Memory B cell (primary cell): ENCODE data around the gene AP5B1.

ENCODE experiments used
- ATAC-seq: fragments of 150-1000 bp; cut with Tn5 transposase; 2 replicates; pipeline ENCODE4 v1.10.0; 2021; ENCODE audit warnings: low read depth, mild to moderate bottlenecking, moderate library complexity
- DNase-seq, 2 donors: peaks; one replicate each; pipeline ENCODE4 v3.0.0; 2022; ENCODE audit warnings: low spot score in 2 of 2
- H3K27ac Mint-ChIP-seq: one replicate; pipeline ENCODE4 v1.8.0; 2022; ENCODE audit warnings: mild to moderate bottlenecking, moderate library complexity, mixed read lengths
- H3K27me3 Mint-ChIP-seq: one replicate; pipeline ENCODE4 v1.8.0; 2022; ENCODE audit warnings: mixed read lengths
- H3K36me3 Mint-ChIP-seq: one replicate; pipeline ENCODE4 v1.8.0; 2022; ENCODE audit warnings: mild to moderate bottlenecking, mixed read lengths
- H3K4me1 Mint-ChIP-seq: one replicate; pipeline ENCODE4 v1.8.0; 2022; ENCODE audit warnings: mixed read lengths
- H3K4me3 Mint-ChIP-seq: one replicate; pipeline ENCODE4 v1.8.0; 2022; ENCODE audit warnings: mild to moderate bottlenecking, moderate library complexity, mixed read lengths
- H3K9me3 Mint-ChIP-seq: one replicate; pipeline ENCODE4 v1.8.0; 2022; ENCODE audit warnings: mixed read lengths

The AP5B1 gene

DNA sequence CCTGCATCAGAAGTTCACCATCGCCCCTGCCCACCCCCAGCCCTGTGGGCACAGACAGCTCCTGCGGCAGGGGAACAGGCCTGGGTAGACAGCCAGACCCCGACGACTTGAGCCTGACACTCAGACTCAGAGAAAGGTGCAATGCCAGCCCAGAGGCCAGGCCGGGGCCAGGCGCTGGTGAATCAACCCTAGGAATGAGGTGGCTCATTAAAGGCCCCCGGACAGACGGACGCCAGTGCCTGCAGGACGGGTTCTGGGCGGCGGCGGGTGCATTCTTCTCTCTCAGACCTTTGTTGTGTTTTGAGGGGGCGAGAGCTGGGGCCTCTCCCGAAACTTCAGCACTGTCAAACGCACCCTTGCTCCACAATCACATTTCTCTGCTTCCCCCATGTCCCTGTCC is 11.7 kb upstream of the AP5B1 start:
- peak overlapping the region; percentile 59 for H3K4me3 Mint-ChIP-seq
- H3K27ac Mint-ChIP-seq = peak overlapping the region; percentile 63
- peaks cover 9% of the 10 kb centered on the region for H3K27me3 Mint-ChIP-seq
- peaks cover 10% of the 10 kb centered on the region for H3K4me1 Mint-ChIP-seq
- DNase-seq (no peak), ATAC-seq (no peak)
- H3K36me3 Mint-ChIP-seq = no peaks in the 10 kb centered on the region
- no peaks in the 10 kb centered on the region for H3K9me3 Mint-ChIP-seq

DNA sequence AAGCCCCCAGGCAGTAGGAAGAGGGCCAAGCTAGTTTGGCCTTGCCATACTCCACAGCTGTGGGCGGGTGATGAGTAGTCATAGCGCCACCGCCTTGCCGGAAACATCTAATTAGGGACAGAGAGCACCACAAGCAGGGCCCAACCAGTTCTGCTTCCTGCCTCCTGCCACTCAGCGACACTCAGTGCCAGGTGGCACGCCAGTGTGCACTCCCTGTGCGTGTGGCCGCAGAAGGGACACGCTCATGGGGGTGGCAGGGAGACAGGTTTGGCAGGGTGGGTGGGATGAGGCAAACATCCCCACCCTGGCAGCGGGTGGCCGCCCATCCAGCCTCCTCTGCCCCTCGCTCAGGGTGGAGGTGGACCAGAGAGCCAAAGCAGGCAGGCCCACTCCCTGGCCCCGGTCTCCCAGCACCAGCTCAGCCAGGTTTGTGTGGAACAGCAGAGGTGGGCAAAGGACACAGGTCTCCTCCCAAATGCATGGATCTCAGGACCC is 11.0 kb upstream of the AP5B1 start:
- Mint-ChIP-seq H3K27ac (peak overlapping the region; percentile 63), H3K27me3 (peaks cover 10% of the 10 kb centered on the region)
- peak in 1 of 2 donors; percentile 48 for DNase-seq

DNA sequence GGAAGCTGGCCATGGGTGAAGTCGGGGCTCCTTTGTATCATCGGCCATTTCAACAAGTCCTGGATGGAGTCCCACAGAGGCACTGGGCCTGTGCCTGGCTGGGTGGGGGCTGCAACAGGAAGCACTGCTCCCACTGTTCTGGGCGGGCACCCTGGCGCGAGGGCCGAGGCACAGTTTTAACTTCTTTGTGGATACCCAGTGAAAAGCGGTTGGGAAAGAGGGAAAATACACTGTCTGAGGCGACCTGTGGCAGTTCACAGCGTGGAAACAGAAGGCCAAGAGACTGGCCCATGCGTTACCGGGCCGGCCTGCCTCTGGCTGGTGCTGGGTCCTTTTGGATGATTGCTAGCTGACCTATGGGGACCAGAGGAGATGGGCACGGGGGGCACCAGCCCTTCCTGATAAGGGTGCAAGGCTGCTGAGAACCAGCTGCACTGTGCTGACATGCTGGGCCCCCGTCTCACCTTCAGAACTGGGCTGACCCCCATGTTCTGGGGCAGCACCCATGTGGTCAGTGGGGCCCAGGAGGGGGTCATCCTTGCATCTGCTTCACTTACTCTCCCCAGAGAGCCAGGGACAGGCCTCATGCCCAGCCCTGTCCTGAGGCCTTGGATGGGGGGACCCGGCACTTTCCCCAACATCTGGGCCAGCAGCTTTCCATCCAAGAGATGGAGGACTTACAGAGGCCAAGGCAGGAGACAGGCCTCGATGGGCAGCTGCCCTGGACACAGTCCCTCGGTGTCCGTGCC is 10.3 kb upstream of the AP5B1 start:
- no peak for ATAC-seq
- H3K36me3 Mint-ChIP-seq = no peaks in the 10 kb centered on the region
- H3K4me1 Mint-ChIP-seq = peaks cover 16% of the 10 kb centered on the region
- DNase-seq = no peak
- H3K27ac Mint-ChIP-seq = no peak overlapping the region
- no peak overlapping the region for H3K4me3 Mint-ChIP-seq
- peaks cover 8% of the 10 kb centered on the region for H3K27me3 Mint-ChIP-seq
- H3K9me3 Mint-ChIP-seq = no peaks in the 10 kb centered on the region

More for the DNA sequence above, 11.0 kb upstream of the AP5B1 start:
- ATAC-seq = peak; percentile 94
- H3K36me3 Mint-ChIP-seq = no peaks in the 10 kb centered on the region
- H3K9me3 Mint-ChIP-seq = no peaks in the 10 kb centered on the region
- no peak overlapping the region for H3K4me3 Mint-ChIP-seq
- peaks cover 14% of the 10 kb centered on the region for H3K4me1 Mint-ChIP-seq

DNA sequence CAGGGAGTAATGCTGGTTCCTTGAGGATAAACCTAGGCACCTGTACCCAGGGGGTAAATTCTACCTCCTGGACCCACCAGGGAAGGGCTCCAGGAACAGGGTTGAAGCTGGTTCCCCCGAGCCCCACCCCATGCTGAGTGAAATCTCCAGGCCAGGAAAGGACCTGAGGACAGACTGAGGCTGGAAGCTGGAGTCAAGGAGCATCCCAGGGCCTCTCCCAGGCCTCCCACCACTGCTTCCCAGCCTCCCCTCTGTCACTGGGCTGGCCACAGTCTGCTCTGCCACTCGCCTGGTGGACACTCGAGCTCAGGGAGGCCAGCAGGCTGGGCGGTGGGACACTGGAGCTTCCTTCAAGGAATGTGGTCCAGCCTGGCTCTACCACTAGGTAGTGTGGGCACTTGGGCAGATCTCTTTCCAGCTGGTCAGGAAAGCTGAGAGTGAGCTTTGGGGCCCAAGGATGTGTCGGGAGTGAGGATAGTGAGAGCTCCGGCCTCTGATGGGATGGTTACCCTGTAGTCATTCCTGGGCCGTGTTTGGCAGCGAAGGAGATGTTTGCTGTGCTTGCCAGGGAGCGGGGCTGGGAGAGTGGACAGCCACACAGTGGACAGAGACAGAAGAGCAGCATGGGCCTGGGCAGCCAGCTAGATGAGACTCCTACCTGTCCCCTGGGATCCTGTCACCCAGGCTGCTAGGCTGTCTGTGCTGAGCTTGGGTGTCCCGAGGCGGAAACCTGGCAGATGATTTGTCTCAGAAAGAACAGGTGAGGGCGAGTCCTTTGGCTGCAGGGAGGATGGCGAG is 9.5 kb upstream of the AP5B1 start:
- Mint-ChIP-seq H3K4me1 (peaks cover 19% of the 10 kb centered on the region), H3K4me3 (no peak overlapping the region), H3K9me3 (no peaks in the 10 kb centered on the region), H3K27ac (no peak overlapping the region), H3K27me3 (peaks cover 10% of the 10 kb centered on the region), H3K36me3 (no peaks in the 10 kb centered on the region)
- no peak for DNase-seq
- no peak for ATAC-seq

DNA sequence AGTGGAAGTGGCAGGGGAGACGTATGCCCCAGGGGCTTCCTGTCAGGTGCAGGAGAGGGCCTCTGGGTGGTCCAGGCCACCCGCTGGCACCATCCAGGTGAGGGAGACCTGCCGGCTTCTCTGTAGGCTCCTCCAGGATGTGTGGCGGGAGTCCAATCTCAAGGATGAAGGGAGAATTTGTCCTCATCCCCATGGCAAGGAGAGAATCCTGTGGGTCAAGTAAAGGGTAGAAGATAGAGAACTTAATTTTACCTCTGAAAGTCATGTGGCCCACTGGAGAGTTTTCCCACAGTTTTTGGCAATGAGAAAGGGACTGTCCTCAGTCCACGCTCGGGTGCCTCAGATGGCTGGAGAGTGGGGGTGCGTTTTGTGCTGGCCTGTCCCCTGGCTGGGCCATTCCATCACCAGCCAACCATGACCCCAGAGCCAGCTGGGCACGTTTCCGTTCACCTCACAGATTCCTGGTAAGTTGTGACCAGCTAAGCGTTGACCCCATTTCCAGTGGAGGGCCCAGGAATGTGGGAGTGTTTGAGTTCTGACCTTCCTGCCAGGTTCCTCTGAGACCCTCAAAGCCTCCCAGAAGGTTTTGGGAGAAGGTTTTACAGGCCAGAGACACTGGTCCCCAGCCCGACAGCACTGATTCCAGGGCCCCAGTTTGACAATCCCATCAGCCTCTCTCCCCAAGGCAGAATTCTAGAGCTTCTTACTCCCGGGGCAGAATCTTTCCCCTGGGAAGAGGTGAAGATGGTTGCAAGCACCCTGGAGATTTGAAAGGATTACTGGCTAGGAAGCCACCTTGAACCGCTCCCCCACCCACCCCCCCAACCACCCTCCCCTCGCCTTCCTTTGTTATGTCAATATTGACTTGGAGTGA is 8.7 kb upstream of the AP5B1 start:
- no peak overlapping the region for H3K4me3 Mint-ChIP-seq
- H3K4me1 Mint-ChIP-seq = peaks cover 19% of the 10 kb centered on the region
- H3K9me3 Mint-ChIP-seq = no peaks in the 10 kb centered on the region
- H3K27ac Mint-ChIP-seq = no peak overlapping the region
- ATAC-seq (no peak), DNase-seq (no peak)
- no peaks in the 10 kb centered on the region for H3K36me3 Mint-ChIP-seq
- peaks cover 10% of the 10 kb centered on the region for H3K27me3 Mint-ChIP-seq

DNA sequence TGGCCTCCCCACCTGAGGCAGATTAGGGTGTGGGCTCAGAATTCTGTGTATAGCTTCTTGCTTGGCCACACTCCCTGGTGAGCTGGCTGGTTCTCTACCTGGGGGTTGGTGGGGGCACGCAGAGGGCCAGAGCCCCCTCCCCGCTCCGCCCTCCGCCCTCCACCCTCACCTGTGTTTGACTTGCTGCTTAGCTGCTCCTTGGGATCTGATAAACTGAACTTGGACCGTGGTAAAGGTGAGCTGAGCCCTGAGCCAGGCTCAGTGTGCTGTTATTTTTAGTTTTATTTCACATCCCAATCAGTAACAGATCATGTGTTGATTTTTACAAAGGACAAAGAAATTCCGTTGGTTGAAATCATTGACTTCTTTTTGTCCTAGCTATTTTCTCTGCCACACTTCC is 8.0 kb upstream of the AP5B1 start:
- ATAC-seq = no peak
- Mint-ChIP-seq H3K27me3 (peaks cover 10% of the 10 kb centered on the region), H3K4me1 (peaks cover 19% of the 10 kb centered on the region)

DNA sequence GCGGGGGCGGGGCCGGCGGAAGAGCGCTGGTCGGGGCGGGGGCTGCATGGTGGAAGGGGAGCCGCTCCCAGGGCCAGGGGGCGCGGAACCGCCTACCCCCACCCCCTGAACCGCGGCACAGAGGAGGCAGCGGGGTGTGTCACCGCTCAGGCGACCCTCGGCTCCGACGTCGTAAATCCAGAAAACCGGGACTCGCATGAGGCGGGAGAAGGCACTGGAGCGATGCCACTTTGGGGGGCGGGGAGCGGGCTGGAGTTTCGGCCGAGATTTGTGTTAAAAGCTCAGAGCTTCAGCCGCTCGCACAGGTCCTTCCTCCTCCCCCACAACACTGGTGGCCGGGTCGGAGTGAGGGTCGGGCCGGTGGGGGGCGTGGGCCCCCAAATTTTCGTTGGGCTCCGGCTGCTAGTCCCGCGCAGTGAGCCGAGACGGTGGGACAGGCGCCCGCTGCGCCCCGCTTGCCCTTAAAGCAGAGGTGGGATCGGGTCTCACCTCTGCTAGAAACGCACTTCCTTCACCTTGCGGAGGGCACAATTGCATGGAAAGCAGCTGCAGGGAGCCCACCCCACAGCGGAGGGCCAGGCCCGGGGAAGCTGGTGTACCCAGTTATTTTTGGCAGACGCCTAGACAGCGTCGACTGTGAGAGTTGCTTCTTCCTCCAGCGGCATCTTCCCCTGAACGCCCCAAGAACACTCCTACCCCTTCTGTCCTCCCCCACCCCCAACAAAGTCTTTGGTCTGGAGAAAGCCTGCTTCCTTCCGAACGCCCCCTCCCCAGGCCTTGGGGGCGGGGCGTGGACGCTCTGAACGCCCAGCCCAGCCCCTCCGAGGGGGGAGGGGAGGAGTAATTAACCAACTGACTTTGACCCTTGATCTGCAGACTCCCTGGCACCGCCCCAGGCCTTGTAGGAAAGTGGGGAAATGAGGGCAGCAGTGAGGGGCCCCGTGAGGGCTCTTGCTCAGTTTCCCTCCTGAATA is 7.2 kb upstream of the AP5B1 start:
- H3K27me3 Mint-ChIP-seq = peaks cover 10% of the 10 kb centered on the region
- H3K4me1 Mint-ChIP-seq = peaks cover 19% of the 10 kb centered on the region
- H3K9me3 Mint-ChIP-seq = no peaks in the 10 kb centered on the region
- DNase-seq (no peak), ATAC-seq (no peak)
- peak overlapping the region; percentile 85 for H3K4me3 Mint-ChIP-seq
- no peak overlapping the region for H3K27ac Mint-ChIP-seq
- H3K36me3 Mint-ChIP-seq = no peaks in the 10 kb centered on the region

More for the DNA sequence above, 8.0 kb upstream of the AP5B1 start:
- no peaks in the 10 kb centered on the region for H3K9me3 Mint-ChIP-seq
- H3K4me3 Mint-ChIP-seq = no peak overlapping the region
- no peak for DNase-seq
- H3K27ac Mint-ChIP-seq = no peak overlapping the region
- no peaks in the 10 kb centered on the region for H3K36me3 Mint-ChIP-seq

DNA sequence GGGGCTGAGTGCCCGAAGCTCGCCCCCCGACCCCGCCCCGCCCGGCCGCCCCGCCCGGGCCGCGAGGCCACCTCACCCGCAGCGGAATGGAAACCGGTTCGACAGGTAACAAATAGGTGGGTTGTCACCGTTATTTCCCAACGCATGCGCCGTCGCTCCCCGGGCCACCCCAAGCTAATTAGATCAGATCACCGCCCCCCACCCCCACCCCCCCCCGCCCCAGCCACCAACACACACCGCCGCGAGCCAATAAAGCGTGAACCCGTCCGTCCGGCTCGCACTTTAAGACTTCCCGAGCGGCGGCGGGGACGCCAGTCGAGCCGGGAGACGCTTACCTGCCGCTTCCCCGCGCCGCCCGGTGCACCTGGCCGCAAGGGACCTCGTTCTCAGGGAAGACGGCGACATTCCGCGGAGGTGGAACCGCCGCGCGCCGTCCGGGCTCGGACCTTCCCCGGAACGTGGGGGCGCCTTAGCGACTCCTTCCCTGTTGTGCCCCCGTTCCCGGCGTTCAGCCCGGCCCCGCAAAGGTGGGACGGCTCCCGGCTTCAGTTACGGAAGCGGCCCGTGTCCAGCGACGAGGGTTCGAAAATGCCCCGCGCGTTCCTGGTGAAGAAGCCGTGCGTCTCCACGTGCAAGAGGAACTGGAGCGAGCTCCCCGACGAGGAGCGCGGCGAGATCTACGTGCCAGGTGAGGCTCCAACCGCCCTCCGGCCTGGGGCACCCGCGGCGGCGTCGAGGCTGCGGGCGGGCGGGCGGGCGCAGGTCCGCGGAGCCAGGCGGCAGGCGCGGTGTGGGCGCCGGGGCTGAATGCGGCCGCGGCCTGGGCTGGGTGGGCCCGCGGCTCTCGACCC is 6.2 kb upstream of the AP5B1 start, which contains the start of gene OVOL1:
OVOL1 (plus strand) TSS at position 278 of the 851 bp plus-strand sequence; CDS start at position 589, 311 bp downstream.
- DNase-seq = no peak
- Mint-ChIP-seq H3K36me3 (no peaks in the 10 kb centered on the region), H3K27me3 (peaks cover 10% of the 10 kb centered on the region), H3K9me3 (no peaks in the 10 kb centered on the region), H3K27ac (peak within 1 kb of the TSS; percentile 63), H3K4me3 (peak within 1 kb of the TSS; percentile 87), H3K4me1 (peaks cover 18% of the 10 kb centered on the region)
- ATAC-seq = peak; percentile 21

DNA sequence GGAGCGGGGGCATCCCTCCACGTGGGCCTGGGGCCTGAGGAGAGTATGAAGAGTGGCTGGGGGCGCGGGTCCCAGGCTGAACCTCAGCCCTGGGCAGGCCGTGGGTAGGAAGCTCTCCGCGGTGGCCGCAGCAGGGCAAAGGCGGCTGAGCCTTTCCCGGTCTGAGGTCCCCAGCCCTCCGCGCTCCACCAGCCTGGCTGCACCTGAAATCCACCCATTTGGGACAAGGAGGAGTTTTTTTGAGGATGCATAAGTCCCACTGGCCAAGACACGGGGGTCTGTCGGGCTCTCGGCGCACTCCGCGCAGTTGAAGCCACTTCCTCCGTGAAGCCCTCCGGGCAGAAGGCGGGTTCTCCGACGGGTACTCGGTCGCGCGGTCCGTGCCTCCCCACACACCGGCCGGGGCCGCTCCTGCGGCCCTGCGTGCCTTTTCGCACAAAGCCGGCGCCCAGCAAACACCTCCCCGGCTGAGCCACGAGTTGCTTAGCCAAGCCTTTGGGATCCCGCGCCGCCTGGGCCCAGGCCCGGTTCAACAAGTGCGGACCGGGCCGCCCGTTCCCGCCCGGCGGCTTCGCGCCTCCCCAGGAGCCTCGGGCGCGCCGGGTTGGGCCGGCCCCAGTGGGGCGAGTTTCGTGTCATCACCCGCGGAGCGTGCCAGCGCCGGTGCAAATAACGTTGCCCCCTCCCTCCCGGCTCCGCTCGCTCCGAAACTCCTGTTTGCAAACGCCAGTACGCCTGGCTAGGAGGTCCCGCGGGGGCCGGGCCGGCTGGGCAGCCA is 5.4 kb upstream of the AP5B1 start:
- DNase-seq (peak; percentile 24 to 51), ATAC-seq (peak; percentile 13)
- H3K4me1 Mint-ChIP-seq = peaks cover 14% of the 10 kb centered on the region
- no peaks in the 10 kb centered on the region for H3K9me3 Mint-ChIP-seq
- no peak overlapping the region for H3K27ac Mint-ChIP-seq
- peak overlapping the region; percentile 87 for H3K4me3 Mint-ChIP-seq
- no peaks in the 10 kb centered on the region for H3K36me3 Mint-ChIP-seq
- peaks cover 10% of the 10 kb centered on the region for H3K27me3 Mint-ChIP-seq

DNA sequence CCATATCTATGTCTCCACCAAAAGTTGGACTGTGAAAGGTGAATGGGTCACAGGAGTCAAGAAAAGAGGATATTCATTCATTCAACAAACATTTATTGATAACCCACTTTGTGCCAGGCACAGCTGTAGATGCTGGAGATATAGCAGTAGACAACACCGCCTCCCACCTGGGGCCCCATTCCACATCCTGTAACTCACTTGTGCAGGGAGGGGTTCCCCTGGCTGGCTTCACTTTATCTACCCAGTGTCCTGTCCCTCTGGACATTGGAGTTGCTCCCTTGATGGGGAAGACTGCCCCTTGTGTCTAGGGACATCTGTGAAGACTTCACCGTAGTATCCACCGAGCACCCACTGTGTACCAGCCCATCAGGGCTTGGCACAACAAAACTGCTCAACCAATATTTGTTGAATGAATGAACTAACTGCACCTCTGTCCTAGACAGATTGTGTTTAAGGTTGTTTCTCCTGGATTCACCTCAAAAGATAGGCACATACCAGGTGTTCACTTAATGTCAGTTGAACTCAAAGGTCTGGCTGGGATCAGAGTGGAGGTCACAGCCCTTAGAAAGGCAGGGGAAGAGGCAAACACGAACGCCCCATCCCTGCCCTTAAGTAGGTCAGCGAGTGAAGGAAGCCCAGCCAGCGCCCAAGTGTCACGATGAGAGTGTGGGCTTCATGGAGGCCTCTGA is 4.7 kb upstream of the AP5B1 start:
- no peaks in the 10 kb centered on the region for H3K9me3 Mint-ChIP-seq
- H3K4me1 Mint-ChIP-seq = peaks cover 14% of the 10 kb centered on the region
- ATAC-seq (no peak), DNase-seq (no peak)
- H3K27ac Mint-ChIP-seq = no peak overlapping the region
- peaks cover 10% of the 10 kb centered on the region for H3K27me3 Mint-ChIP-seq
- peak overlapping the region; percentile 67 for H3K4me3 Mint-ChIP-seq
- H3K36me3 Mint-ChIP-seq = no peaks in the 10 kb centered on the region

DNA sequence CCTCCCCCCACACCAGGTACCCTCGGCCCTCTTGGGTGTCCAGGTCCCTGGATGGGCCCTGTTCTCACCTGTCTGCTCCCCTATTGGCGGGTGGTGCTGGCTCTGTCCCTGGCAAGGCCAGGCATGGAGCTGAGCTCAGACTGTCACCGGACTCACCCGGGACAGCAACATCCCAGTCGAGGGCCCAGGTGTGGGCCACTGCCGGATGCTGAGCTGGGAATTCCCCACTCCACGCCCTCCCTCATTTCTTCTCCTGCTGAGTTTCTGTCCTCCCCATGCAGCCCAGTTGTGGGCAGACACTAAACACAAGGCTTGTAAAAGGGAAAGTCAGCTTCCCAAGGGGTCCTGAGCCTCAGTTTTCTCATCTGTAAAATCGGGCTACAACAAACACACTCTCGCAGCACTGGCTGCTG is 2.0 kb upstream of the AP5B1 start:
- peak overlapping the region; percentile 24 for H3K4me3 Mint-ChIP-seq
- H3K27ac Mint-ChIP-seq = no peak overlapping the region

More for the DNA sequence above, 2.0 kb upstream of the AP5B1 start:
- Mint-ChIP-seq H3K4me1 (peaks cover 12% of the 10 kb centered on the region), H3K9me3 (no peaks in the 10 kb centered on the region), H3K27me3 (peaks cover 5% of the 10 kb centered on the region), H3K36me3 (peaks cover 3% of the 10 kb centered on the region)
- no peak for DNase-seq
- ATAC-seq = no peak
